ENCODE data around the gene ALOX5.
"Not testable (repeated sequence)": the region's sequence is repeated elsewhere in the genome, so short reads cannot be mapped to it uniquely, and the experiment has no call there.

The ALOX5 gene

GRCh38 chr10:45471059-45471458 lies 97.0 kb downstream of the ALOX5 start:
- no peak for DNase-seq

GRCh38 chr10:45471531-45472310 lies 97.7 kb downstream of the ALOX5 start:
- DNase-seq, result no peak

GRCh38 chr10:45473126-45473525 lies 99.1 kb downstream of the ALOX5 start:
- peak; percentile 52 for DNase-seq

GRCh38 chr10:45476559-45476958 lies 102.5 kb downstream of the ALOX5 start:
- DNase-seq, result no peak

- no peak for DNase-seq
Observed at GRCh38 chr10:45480294-45480693, 106.3 kb downstream of the ALOX5 start.

- not testable (repeated sequence) for DNase-seq
Observed at GRCh38 chr10:45481100-45481499, 107.1 kb downstream of the ALOX5 start.

GRCh38 chr10:45483002-45483401 lies 109.0 kb downstream of the ALOX5 start:
- DNase-seq, result no peak

DNA sequence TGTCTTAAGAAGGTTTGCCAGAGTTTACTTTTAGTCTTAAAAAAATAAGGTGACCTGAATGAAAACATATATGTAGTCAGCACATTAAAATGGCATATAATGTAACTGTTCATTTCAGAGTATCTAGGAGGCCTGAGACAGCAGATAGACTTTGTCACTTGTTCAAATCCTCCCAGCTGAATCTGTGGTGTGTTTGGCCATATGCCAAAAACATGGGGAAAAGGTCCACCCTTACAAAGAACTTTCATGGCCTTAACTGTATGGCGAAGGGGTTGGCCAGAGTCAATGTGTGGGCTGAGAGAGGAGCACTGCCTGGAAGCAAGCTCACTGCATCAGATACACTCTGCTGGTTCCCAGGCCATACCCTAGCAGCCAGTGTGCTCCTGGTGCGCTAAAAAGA lies 113.7 kb downstream of the ALOX5 start:
- DNase-seq, result peak; percentile 24

GRCh38 chr10:45488365-45488764 lies 114.3 kb downstream of the ALOX5 start:
- DNase-seq, result no peak

GRCh38 chr10:45490277-45490676 lies 116.3 kb downstream of the ALOX5 start:
- no peak for DNase-seq

DNA sequence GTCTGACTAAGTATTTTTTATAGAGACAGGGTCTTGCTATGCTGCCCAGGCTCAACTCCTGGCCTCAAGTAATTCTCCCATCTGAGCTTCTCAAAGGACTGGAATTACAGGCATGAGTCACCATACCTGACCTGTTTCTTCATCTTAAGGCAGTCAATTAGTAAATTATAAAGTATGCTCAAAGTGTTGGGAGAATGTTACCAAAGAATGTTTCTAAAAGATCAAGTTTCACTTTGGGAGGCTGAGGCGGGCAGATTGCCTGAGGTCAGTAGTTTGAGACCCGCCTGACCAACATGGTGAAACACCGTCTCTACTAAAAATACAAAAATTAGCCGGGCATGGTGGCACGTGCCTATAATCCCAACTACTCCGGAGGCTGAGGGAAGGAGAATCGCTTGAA lies 117.0 kb downstream of the ALOX5 start:
- no peak for DNase-seq

Measured in hematopoietic multipotent progenitor cell treated with erythropoietin and hydrocortisone succinate and interleukin-3 and kit ligand, for 4 days (in vitro differentiated cells).